Spleen (tissue), 11 donors: ENCODE measurements around the gene EPYC. TPM values are rescaled to one million over a fixed set of nuclear protein-coding genes. Genes with fewer than 3 reads are reported as not detected.
"Not testable (repeated sequence)": the region's sequence is repeated elsewhere in the genome, so short reads cannot be mapped to it uniquely, and the experiment has no call there.

ENCODE experiments used
- DNase-seq: peaks from one replicate; pipeline ENCODE4 v3.0.0-alpha.2; 2020
- H3K27ac ChIP-seq, 8 donors: fragments of 200-600 bp; sonication (generic) in 7 of 8; 1 replicate in 4 of 8; 2 replicates in 4 of 8; pipeline versions ENCODE4 v1.5.0 to v1.8.0; 2016 to 2021; ENCODE audit warnings: inconsistent platforms in 4 of 8, mild to moderate bottlenecking in 4 of 8, moderate library complexity in 1 of 8
- H3K27me3 ChIP-seq, 7 donors: fragments of 200-600 bp; sonication (generic) in 6 of 7; replicated peaks in 1 of 7; 1 replicate in 4 of 7; 2 replicates in 3 of 7; pipeline versions ENCODE4 v1.5.0 to v1.8.0; 2016 to 2021; ENCODE audit warnings: inconsistent platforms in 3 of 7, mild to moderate bottlenecking in 1 of 7
- H3K36me3 ChIP-seq, 6 donors: fragments of 200-600 bp; sonication (generic) in 5 of 6; 1 replicate in 4 of 6; 2 replicates in 2 of 6; pipeline versions ENCODE4 v1.5.0 to v1.8.0; 2016 to 2021; ENCODE audit warnings: inconsistent platforms in 2 of 6
- H3K4me1 ChIP-seq, 6 donors: fragments of 200-600 bp; sonication (generic) in 5 of 6; 1 replicate in 3 of 6; 2 replicates in 3 of 6; pipeline versions ENCODE4 v1.5.0 to v1.8.0; 2016 to 2021; ENCODE audit warnings: inconsistent platforms in 3 of 6
- H3K4me3 ChIP-seq, 8 donors: fragments of 200-600 bp; sonication (generic) in 7 of 8; 1 replicate in 4 of 8; 2 replicates in 4 of 8; pipeline versions ENCODE4 v1.5.0 to v1.8.0; 2016 to 2021; ENCODE audit warnings: inconsistent platforms in 4 of 8, mild to moderate bottlenecking in 4 of 8, moderate library complexity in 2 of 8
- H3K9me3 ChIP-seq, 8 donors: fragments of 200-600 bp; sonication (generic) in 7 of 8; 1 replicate in 4 of 8; 2 replicates in 4 of 8; pipeline versions ENCODE4 v1.5.0 to v1.8.0; 2016 to 2021; ENCODE audit warnings: inconsistent platforms in 4 of 8
- CTCF ChIP-seq, 11 experiments: fragments of 200-600 bp in 7 of 11; fragments of 450-650 bp in 4 of 11; sonication (generic) in 4 of 11; IDR thresholded peaks in 8 of 11; conservative IDR thresholded peaks in 3 of 11; 1 replicate in 7 of 11; 2 replicates in 4 of 11; pipeline versions ENCODE4 v1.4.0 to v1.8.0; 2016 to 2021; ENCODE audit warnings: antibody characterized with exemption in 11 of 11, inconsistent platforms in 4 of 11, mild to moderate bottlenecking in 1 of 11
- POLR2A ChIP-seq, 3 donors: fragments of 450-650 bp; IDR thresholded peaks; one replicate each; pipeline ENCODE4 v1.5.1; 2017; ENCODE audit warnings: antibody characterized with exemption in 3 of 3, mild to moderate bottlenecking in 1 of 3
- POLR2AphosphoS5 ChIP-seq, 3 donors: sonication (generic); formaldehyde crosslinking; IDR thresholded peaks; one replicate each; pipeline ENCODE4 v1.5.1; 2017; ENCODE audit warnings: antibody characterized with exemption in 3 of 3
- WGBS, 5 donors: extraction: QIAGEN DNeasy Blood & Tissue Kit in 3 of 5; methylation state at CpG; one replicate each; pipeline versions ENCODE4 v1.1.5 to v1.1.7; 2013 to 2018; 5-methylcytosine and 5-hydroxymethylcytosine counted together
- intact Hi-C: fragments of 100-400 bp; cut with DNase I; formaldehyde crosslinking; loops from one replicate; pipeline ENCODE4 v1.15.0; 2023; ENCODE audit warnings: low total_unique reads
- polyA plus RNA-seq, 3 donors: library from polyadenylated mRNA; stranded (reverse); fragments of 200-250 nt; gene quantifications; one replicate each; pipeline ENCODE4 v1.2.1, GENCODE V29; 2013
- total RNA-seq, 7 donors: library from RNA; depleted of rRNA in 3 of 7; stranded (reverse); fragments of >200 nt in 3 of 7; fragmentation: NEBNext Ultra II Directional in 4 of 7; extraction: Animal tissue kit (Norgen Biotek cat#: 25700) in 4 of 7; gene quantifications; one replicate each; pipeline versions ENCODE4 v1.1.0 to v1.2.1, GENCODE V29; 2016 to 2021
- donor health status: healthy with polysubstance abuse.
- donor health status: DM: no; HTN: no; CAD: no; lungs with moderate emphysema.
- donor health status: DM: no; HTN: no; CAD: no.
- donor health status: Bipolar disorder and iron deficiency.
- donor health status: healthy.
- donor health status: DM: no; HTN: no; CAD: no.
- donor health status: DM: yes; HTN: yes; CAD: no.

EPYC gene
- total and polyA plus RNA-seq, 10 donors, result 0.08 TPM; not detected in 9

DNA sequence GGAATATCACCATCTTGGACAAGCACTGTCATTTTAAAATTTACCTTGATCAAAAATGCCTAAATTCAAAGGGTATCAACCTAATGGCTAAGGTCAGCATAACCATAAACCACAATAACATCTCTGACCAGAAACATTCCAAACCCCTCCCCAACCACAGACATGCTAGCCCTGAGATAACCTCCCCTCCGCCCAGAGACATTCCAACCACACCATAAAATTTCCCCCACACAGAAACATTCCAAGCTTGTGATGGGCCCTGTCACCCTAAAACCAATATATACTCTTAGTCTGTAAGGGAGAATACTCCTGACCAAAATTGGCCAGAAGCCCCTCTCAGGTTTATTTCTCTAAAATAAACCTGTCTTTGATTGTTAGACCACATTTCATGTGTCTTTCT is 17.7 kb downstream of the EPYC start:
- 88 to 100% (median 96%) methylated on average over 1 of the region's 1 CpG for WGBS, 5 donors

GRCh38 chr12:90985331-90985730 is 19.4 kb downstream of the EPYC start:
- intact Hi-C loops, H3K4me1 ChIP-seq, H3K36me3 ChIP-seq, H3K9me3 ChIP-seq, H3K4me3 ChIP-seq, DNase-seq, H3K27ac ChIP-seq, H3K27me3 ChIP-seq: not testable (repeated sequence)
- 78 to 85% (median 80%) methylated on average over 3 of the region's 3 CpGs for WGBS, 5 donors

More for the DNA sequence above, 17.7 kb downstream of the EPYC start:
- no peak overlapping the region for H3K27ac ChIP-seq
- no peak for TF ChIP-seq POLR2AphosphoS5 (IDR thresholded peaks at IDR 0.05)
- no peak for TF ChIP-seq CTCF (IDR thresholded peaks at IDR 0.05 in 8 of 11, conservative IDR thresholded peaks at IDR 0.05 in 3 of 11)
- TF ChIP-seq POLR2A (IDR thresholded peaks at IDR 0.05), result no peak
- H3K27me3 ChIP-seq, result no peaks in the 10 kb centered on the region
- intact Hi-C loops, result no loop called here
- H3K4me1 ChIP-seq, result no peaks in the 10 kb centered on the region
- no peak overlapping the region for H3K4me3 ChIP-seq
- H3K9me3 ChIP-seq, result peaks cover 0 to 6% (median 0%) of the 10 kb centered on the region in 8 donors
- DNase-seq, result no peak
- no peaks in the 10 kb centered on the region for H3K36me3 ChIP-seq

- TF ChIP-seq POLR2A (IDR thresholded peaks at IDR 0.05) (no peak), POLR2AphosphoS5 (IDR thresholded peaks at IDR 0.05) (no peak), CTCF (IDR thresholded peaks at IDR 0.05 in 8 of 11, conservative IDR thresholded peaks at IDR 0.05 in 3 of 11) (no peak)
- no peak for DNase-seq
- Histone ChIP-seq H3K4me1 (no peaks in the 10 kb centered on the region), H3K36me3 (no peaks in the 10 kb centered on the region), H3K9me3 (peaks cover 0 to 6% (median 0%) of the 10 kb centered on the region in 8 donors), H3K27me3 (no peaks in the 10 kb centered on the region), H3K27ac (no peak overlapping the region), H3K4me3 (no peak overlapping the region)
- intact Hi-C loops, result no loop called here
- 75 to 84% (median 78%) methylated on average over 3 of the region's 3 CpGs for WGBS, 5 donors
Observed at GRCh38 chr12:90984114-90984513, 20.7 kb downstream of the EPYC start.

- Histone ChIP-seq H3K4me1 (no peaks in the 10 kb centered on the region), H3K27me3 (no peaks in the 10 kb centered on the region), H3K9me3 (peaks cover 0 to 6% (median 0%) of the 10 kb centered on the region in 8 donors), H3K36me3 (no peaks in the 10 kb centered on the region), H3K4me3 (no peak overlapping the region), H3K27ac (no peak overlapping the region)
- WGBS, 5 donors, result 86 to 97% (median 93%) methylated on average over 1 of the region's 1 CpG
- TF ChIP-seq POLR2A (IDR thresholded peaks at IDR 0.05), result no peak
- no peak for TF ChIP-seq POLR2AphosphoS5 (IDR thresholded peaks at IDR 0.05)
- TF ChIP-seq CTCF (IDR thresholded peaks at IDR 0.05 in 8 of 11, conservative IDR thresholded peaks at IDR 0.05 in 3 of 11), result no peak
- intact Hi-C loops, result no loop called here
- no peak for DNase-seq
Observed at GRCh38 chr12:90982170-90982569, 22.6 kb downstream of the EPYC start.

DNA sequence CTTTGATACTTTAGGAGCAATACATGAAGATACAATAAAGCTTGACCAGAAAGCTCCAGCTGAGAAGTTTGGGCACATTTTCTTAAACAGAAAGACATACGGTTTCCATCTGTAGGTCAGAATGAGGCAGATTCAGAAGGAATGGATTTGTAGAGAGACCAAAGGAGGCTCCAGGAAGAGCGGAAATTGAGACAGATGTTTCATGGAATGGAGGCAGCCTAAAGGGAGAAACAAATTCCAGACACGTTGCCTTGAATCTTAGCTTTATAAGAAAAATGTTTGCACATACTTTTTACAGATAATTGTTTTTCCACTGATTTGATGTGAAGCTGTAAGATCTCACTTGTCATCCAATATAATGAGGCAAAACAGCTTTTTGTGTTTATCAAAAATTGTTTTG is 24.8 kb downstream of the EPYC start:
- TF ChIP-seq POLR2A (IDR thresholded peaks at IDR 0.05), result no peak
- TF ChIP-seq POLR2AphosphoS5 (IDR thresholded peaks at IDR 0.05), result no peak
- TF ChIP-seq CTCF (IDR thresholded peaks at IDR 0.05 in 8 of 11, conservative IDR thresholded peaks at IDR 0.05 in 3 of 11), result no peak
- no peaks in the 10 kb centered on the region for H3K4me1 ChIP-seq
- no peaks in the 10 kb centered on the region for H3K27me3 ChIP-seq
- H3K27ac ChIP-seq, result no peak overlapping the region
- intact Hi-C loops, result loop anchor here (10.0 kb wide), 1 partner anchor 375 kb away; no protein-coding TSS in a partner anchor
- no peak for DNase-seq
- 52 to 85% (median 77%) methylated on average over 3 of the region's 3 CpGs for WGBS, 5 donors
- no peaks in the 10 kb centered on the region for H3K9me3 ChIP-seq
- H3K36me3 ChIP-seq, result no peaks in the 10 kb centered on the region
- H3K4me3 ChIP-seq, result no peak overlapping the region
